ENCODE data around the gene CELSR1.

- no peak for TF ChIP-seq CTCF (conservative IDR thresholded peaks at IDR 0.05 in 1 of 2, IDR thresholded peaks at IDR 0.05 in 1 of 2; ENCODE audit: low read depth in 1 of 2, low read length in 2 of 2)
- TF ChIP-seq EZH2 (IDR thresholded peaks at IDR 0.05; ENCODE audit: low read length, missing control alignments) = no peak
These were observed 38.6 kb upstream of the CELSR1 start for GRCh38 chr22:46575911-46576555.
